Astrocyte (in vitro differentiated cells and primary cell): ENCODE measurements around the gene GSG1L.

Source experiments
- CTCF ChIP-seq: IDR thresholded peaks from 2 replicates; pipeline ENCODE4 v1.5.1; 2011; ENCODE audit warnings: low read depth, mild to moderate bottlenecking, inconsistent platforms, low read length, moderate library complexity; ENCODE audit not compliant: insufficient read depth
- EZH2 ChIP-seq: IDR thresholded peaks from 2 replicates; pipeline ENCODE4 v1.6.1; 2012; ENCODE audit warnings: mild to moderate bottlenecking, low read length, inconsistent platforms; ENCODE audit not compliant: insufficient read depth

DNA sequence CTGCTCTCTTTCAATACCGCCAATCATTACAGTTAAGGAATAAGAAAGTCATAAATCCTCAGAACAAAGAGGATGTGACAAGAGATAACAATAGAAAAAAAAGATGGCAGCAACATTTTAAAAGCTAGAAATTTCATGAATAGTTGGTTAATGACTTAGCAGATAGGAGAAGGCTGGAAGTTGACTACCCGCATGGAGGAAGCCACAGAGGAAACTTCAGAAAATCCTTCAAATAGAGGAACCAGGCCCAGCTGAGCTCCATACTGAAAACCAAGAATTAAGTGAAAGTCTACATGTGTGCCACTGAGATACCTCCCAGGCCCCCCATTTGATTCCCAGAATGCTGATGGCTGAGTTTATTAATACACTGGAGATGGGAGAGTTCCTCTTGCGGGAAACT lies 109.3 kb downstream of the GSG1L start:
- TF ChIP-seq CTCF (no peak), EZH2 (no peak)
